OCI-LY3 (cell line): ENCODE results near the gene USP17L17.
"Not testable (repeated sequence)": the region's sequence is repeated elsewhere in the genome, so short reads cannot be mapped to it uniquely, and the experiment has no call there.

Source experiments
- H2AFZ ChIP-seq: fragments of 200-600, 300-600 bp; shearing (Covaris generic); 2 replicates; pipeline ENCODE4 v1.6.0; 2014; ENCODE audit warnings: antibody characterized with exemption, low read depth, low read length
- H3K27ac ChIP-seq: fragments of 200-600, 300-600 bp; sonication (generic); 2 replicates; pipeline ENCODE4 v1.5.1; 2014; ENCODE audit warnings: mild to moderate bottlenecking, low read length, moderate library complexity, mixed read lengths
- H3K27me3 ChIP-seq: fragments of 200-600, 300-600 bp; sonication (generic); 2 replicates; pipeline ENCODE4 v1.6.1; 2014; ENCODE audit warnings: low read depth, low read length, mixed read lengths
- H3K36me3 ChIP-seq: fragments of 200-600, 300-600 bp; sonication (generic); replicated peaks from 2 replicates; pipeline ENCODE3; 2014; ENCODE audit warnings: low read depth, low read length, mixed read lengths
- H3K4me1 ChIP-seq: fragments of 300-600, 200-600 bp; sonication (generic); 2 replicates; pipeline ENCODE4 v1.6.1; 2014; ENCODE audit warnings: low read length, mixed read lengths
- H3K4me2 ChIP-seq: fragments of 200-600, 300-600 bp; sonication (generic); 2 replicates; pipeline ENCODE4 v1.6.1; 2014; ENCODE audit warnings: low read length, mixed read lengths
- H3K4me3 ChIP-seq: fragments of 300-600, 200-600 bp; sonication (generic); 2 replicates; pipeline ENCODE4 v1.5.1; 2014; ENCODE audit warnings: antibody characterized with exemption, mild to moderate bottlenecking, low read length, moderate library complexity
- H3K79me2 ChIP-seq: fragments of 300-600, 200-600 bp; shearing (Covaris generic); 2 replicates; pipeline ENCODE4 v1.6.1; 2014; ENCODE audit warnings: mild to moderate bottlenecking, low read length, mixed read lengths
- H3K9ac ChIP-seq: fragments of 300-600, 200-600 bp; shearing (Covaris generic); 2 replicates; pipeline ENCODE4 v1.6.0; 2014; ENCODE audit warnings: mild to moderate bottlenecking, low read length, moderate library complexity
- H3K9me3 ChIP-seq: fragments of 200-600, 300-600 bp; shearing (Covaris generic); 2 replicates; pipeline ENCODE4 v1.6.1; 2014; ENCODE audit warnings: low read length, mixed read lengths; ENCODE audit not compliant: insufficient read depth
- H4K20me1 ChIP-seq: fragments of 200-600, 300-600 bp; sonication (generic); 2 replicates; pipeline ENCODE4 v1.6.1; 2016; ENCODE audit warnings: low read length, mixed read lengths; ENCODE audit not compliant: insufficient read depth

USP17L17 gene, protein sequence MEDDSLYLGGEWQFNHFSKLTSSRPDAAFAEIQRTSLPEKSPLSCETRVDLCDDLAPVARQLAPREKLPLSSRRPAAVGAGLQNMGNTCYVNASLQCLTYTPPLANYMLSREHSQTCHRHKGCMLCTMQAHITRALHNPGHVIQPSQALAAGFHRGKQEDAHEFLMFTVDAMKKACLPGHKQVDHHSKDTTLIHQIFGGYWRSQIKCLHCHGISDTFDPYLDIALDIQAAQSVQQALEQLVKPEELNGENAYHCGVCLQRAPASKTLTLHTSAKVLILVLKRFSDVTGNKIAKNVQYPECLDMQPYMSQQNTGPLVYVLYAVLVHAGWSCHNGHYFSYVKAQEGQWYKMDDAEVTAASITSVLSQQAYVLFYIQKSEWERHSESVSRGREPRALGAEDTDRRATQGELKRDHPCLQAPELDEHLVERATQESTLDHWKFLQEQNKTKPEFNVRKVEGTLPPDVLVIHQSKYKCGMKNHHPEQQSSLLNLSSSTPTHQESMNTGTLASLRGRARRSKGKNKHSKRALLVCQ

DNA sequence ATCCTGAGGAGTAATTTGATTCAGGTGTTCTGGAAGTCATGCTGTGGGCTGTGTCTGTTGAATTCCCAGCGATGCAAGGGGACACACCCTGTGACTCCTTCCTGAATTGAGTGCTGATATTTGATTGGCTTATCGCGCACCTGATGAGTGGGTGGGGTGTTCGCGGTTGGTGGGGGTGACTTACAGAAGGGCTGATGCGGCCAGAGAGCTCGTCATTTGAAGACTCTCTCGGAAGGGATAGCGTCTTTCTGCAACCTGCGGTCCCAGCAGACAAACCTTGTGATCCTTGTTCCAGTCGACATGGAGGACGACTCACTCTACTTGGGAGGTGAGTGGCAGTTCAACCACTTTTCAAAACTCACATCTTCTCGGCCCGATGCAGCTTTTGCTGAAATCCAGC, at the start of gene USP17L17:
Gene USP17L17, plus strand, starts transcription at position 301 of the 400 bp plus-strand sequence. Its CDS starts 0 bp downstream, at position 301.
- H4K20me1 ChIP-seq: not testable (repeated sequence)

DNA sequence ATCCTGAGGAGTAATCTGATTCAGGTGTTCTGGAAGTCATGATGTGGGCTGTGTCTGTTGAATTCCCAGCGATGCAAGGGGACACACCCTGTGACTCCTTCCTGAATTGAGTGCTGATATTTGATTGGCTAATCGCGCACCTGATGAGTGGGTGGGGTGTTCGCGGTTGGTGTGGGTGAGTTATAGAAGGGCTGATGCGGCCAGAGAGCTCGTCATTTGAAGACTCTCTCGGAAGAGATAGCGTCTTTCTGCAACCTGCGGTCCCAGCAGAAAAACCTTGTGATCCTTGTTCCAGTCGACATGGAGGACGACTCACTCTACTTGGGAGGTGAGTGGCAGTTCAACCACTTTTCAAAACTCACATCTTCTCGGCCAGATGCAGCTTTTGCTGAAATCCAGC, 33.3 kb upstream of the USP17L17 start, which contains the start of gene USP17L10:
Gene USP17L10, plus strand, starts transcription at position 301 of the 400 bp plus-strand sequence. Its CDS starts 0 bp downstream, at position 301.
- not testable (repeated sequence) for H3K9ac ChIP-seq, H3K27ac ChIP-seq, H3K27me3 ChIP-seq, H3K4me3 ChIP-seq, H3K9me3 ChIP-seq, H2AFZ ChIP-seq, H3K4me1 ChIP-seq, H3K79me2 ChIP-seq, H3K4me2 ChIP-seq, H3K36me3 ChIP-seq, H4K20me1 ChIP-seq

More for the DNA sequence above, at the start of gene USP17L17:
- not testable (repeated sequence) for H3K4me3 ChIP-seq, H3K79me2 ChIP-seq, H3K27ac ChIP-seq, H3K36me3 ChIP-seq, H3K4me1 ChIP-seq, H3K9ac ChIP-seq, H2AFZ ChIP-seq, H3K4me2 ChIP-seq, H3K27me3 ChIP-seq, H3K9me3 ChIP-seq

- H3K27me3 ChIP-seq, H3K4me1 ChIP-seq, H2AFZ ChIP-seq, H3K9me3 ChIP-seq, H3K79me2 ChIP-seq, H3K4me2 ChIP-seq, H3K9ac ChIP-seq, H3K27ac ChIP-seq, H3K4me3 ChIP-seq, H3K36me3 ChIP-seq, H4K20me1 ChIP-seq: not testable (repeated sequence)
Observed at GRCh38 chr4:9214701-9215100, 29.0 kb upstream of the USP17L17 start.

GRCh38 chr4:9215105-9215504, 28.6 kb upstream of the USP17L17 start, which contains the start of gene USP17L11:
TSS of gene USP17L11 (plus strand) at chr4:9215405. CDS start at chr4:9215405, 0 bp downstream.
- not testable (repeated sequence) for H3K36me3 ChIP-seq, H3K27ac ChIP-seq, H3K79me2 ChIP-seq, H3K4me3 ChIP-seq, H3K4me1 ChIP-seq, H3K27me3 ChIP-seq, H2AFZ ChIP-seq, H3K9ac ChIP-seq, H4K20me1 ChIP-seq, H3K9me3 ChIP-seq, H3K4me2 ChIP-seq

- H2AFZ ChIP-seq, H3K36me3 ChIP-seq, H3K4me3 ChIP-seq, H3K4me1 ChIP-seq, H3K9ac ChIP-seq, H3K9me3 ChIP-seq, H3K27me3 ChIP-seq, H3K4me2 ChIP-seq, H3K79me2 ChIP-seq, H3K27ac ChIP-seq, H4K20me1 ChIP-seq: not testable (repeated sequence)
Observed at GRCh38 chr4:9219852-9220251, 23.8 kb upstream of the USP17L17 start, which contains the start of gene USP17L12. TSS of gene USP17L12 (plus strand) at chr4:9220152. CDS start at chr4:9220152, 0 bp downstream.

DNA sequence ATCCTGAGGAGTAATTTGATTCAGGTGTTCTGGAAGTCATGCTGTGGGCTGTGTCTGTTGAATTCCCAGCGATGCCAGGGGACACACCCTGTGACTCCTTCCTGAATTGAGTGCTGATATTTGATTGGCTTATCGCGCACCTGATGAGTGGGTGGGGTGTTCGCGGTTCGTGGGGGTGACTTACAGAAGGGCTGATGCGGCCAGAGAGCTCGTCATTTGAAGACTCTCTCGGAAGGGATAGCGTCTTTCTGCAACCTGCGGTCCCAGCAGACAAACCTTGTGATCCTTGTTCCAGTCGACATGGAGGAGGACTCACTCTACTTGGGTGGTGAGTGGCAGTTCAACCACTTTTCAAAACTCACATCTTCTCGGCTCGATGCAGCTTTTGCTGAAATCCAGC, 19.1 kb upstream of the USP17L17 start, which contains the start of gene USP17L13:
Gene USP17L13, plus strand, starts transcription at position 301 of the 400 bp plus-strand sequence. Its CDS starts 0 bp downstream, at position 301.
- not testable (repeated sequence) for H3K79me2 ChIP-seq, H4K20me1 ChIP-seq, H3K9me3 ChIP-seq, H3K4me3 ChIP-seq, H3K36me3 ChIP-seq, H3K27ac ChIP-seq, H2AFZ ChIP-seq, H3K4me1 ChIP-seq, H3K4me2 ChIP-seq, H3K9ac ChIP-seq, H3K27me3 ChIP-seq

- H3K36me3 ChIP-seq, H3K9me3 ChIP-seq, H2AFZ ChIP-seq, H3K27ac ChIP-seq, H4K20me1 ChIP-seq, H3K4me1 ChIP-seq, H3K9ac ChIP-seq, H3K4me3 ChIP-seq, H3K4me2 ChIP-seq, H3K79me2 ChIP-seq, H3K27me3 ChIP-seq: not testable (repeated sequence)
Observed at GRCh38 chr4:9230249-9230648, 13.4 kb upstream of the USP17L17 start.

GRCh38 chr4:9234085-9234484, 9.6 kb upstream of the USP17L17 start, which contains the start of gene USP17L15:
TSS of gene USP17L15 (plus strand) at chr4:9234385. CDS start at chr4:9234385, 0 bp downstream.
- not testable (repeated sequence) for H3K9me3 ChIP-seq, H2AFZ ChIP-seq, H3K4me3 ChIP-seq, H3K36me3 ChIP-seq, H3K27me3 ChIP-seq, H3K79me2 ChIP-seq, H4K20me1 ChIP-seq, H3K4me1 ChIP-seq, H3K9ac ChIP-seq, H3K4me2 ChIP-seq, H3K27ac ChIP-seq

GRCh38 chr4:9238461-9238860, 5.2 kb upstream of the USP17L17 start:
- not testable (repeated sequence) for H3K9me3 ChIP-seq, H3K79me2 ChIP-seq, H3K27me3 ChIP-seq, H2AFZ ChIP-seq, H3K27ac ChIP-seq, H4K20me1 ChIP-seq, H3K4me1 ChIP-seq, H3K9ac ChIP-seq, H3K4me2 ChIP-seq, H3K4me3 ChIP-seq, H3K36me3 ChIP-seq
